NCI-H1105 (cell line): ENCODE results near the gene MTHFSD.

Experiments
- DNase-seq: peaks from one replicate; lab custom pipeline; 2025; lab: John Stamatoyannopoulos, UW

The MTHFSD gene

GRCh38 chr16:86490859-86491639 lies 64.0 kb downstream of the MTHFSD start:
- DNase-seq = no peak

GRCh38 chr16:86485746-86486145 lies 69.3 kb downstream of the MTHFSD start:
- no peak for DNase-seq

GRCh38 chr16:86484240-86484639 lies 70.8 kb downstream of the MTHFSD start:
- DNase-seq = no peak

- DNase-seq = no peak
Observed at GRCh38 chr16:86481607-86482006, 73.4 kb downstream of the MTHFSD start.

GRCh38 chr16:86480444-86480843 lies 74.6 kb downstream of the MTHFSD start:
- no peak for DNase-seq
